Testis (tissue), 3 donors: ENCODE data around the gene RCOR2. TPM values are rescaled to one million over a fixed set of nuclear protein-coding genes. Genes with fewer than 3 reads are reported as not detected.
A peak's percentile ranks its signal among the peaks of the same experiment; 100 is the strongest.

Experiments
- DNase-seq: peaks from one replicate; pipeline ENCODE4 v3.0.0-alpha.2; 2019
- H3K27ac ChIP-seq, 2 donors: fragments of 200-600 bp; sonication (generic); one replicate each; pipeline ENCODE4 v1.5.1; 2019
- H3K27me3 ChIP-seq: fragments of 200-600 bp; sonication (generic); one replicate; pipeline ENCODE4 v1.5.1; 2019
- H3K36me3 ChIP-seq: fragments of 200-600 bp; sonication (generic); one replicate; pipeline ENCODE4 v1.5.1; 2017; ENCODE audit warnings: low read depth; ENCODE audit errors: missing control alignments
- H3K4me1 ChIP-seq: fragments of 200-600 bp; sonication (generic); one replicate; pipeline ENCODE4 v1.5.1; 2019
- H3K4me3 ChIP-seq, 2 donors: fragments of 200-600 bp; sonication (generic); one replicate each; pipeline ENCODE4 v1.5.1; 2017 to 2019
- H3K9me3 ChIP-seq: fragments of 200-600 bp; sonication (generic); one replicate; pipeline ENCODE4 v1.5.1; 2017
- CTCF ChIP-seq, 3 experiments: fragments of 450-650 bp in 2 of 3; fragments of 200-600 bp in 1 of 3; sonication (generic) in 1 of 3; IDR thresholded peaks; one replicate each; pipeline ENCODE4 v1.5.1; 2016 to 2019; ENCODE audit warnings: antibody characterized with exemption in 3 of 3, mild to moderate bottlenecking in 2 of 3, moderate library complexity in 1 of 3
- POLR2A ChIP-seq: fragments of 450-650 bp; IDR thresholded peaks from one replicate; pipeline ENCODE4 v1.6.1; 2017; ENCODE audit warnings: antibody characterized with exemption, mild to moderate bottlenecking, moderate library complexity
- WGBS, 2 donors: methylation state at CpG; one replicate each; pipeline ENCODE4 v1.1.5; 2018; 5-methylcytosine and 5-hydroxymethylcytosine counted together
- intact Hi-C: fragments of 100-400 bp; cut with DNase I; formaldehyde crosslinking; loops from one replicate; pipeline ENCODE4 v1.15.1; 2023; ENCODE audit warnings: low total_unique reads
- polyA plus RNA-seq: library from polyadenylated mRNA; stranded (reverse); fragments of 350-450 nt; fragmentation: Illumina TruSeq; extraction: RNeasy Lipid Tissue Mini Kit (QIAGEN cat#74804); gene quantifications from one replicate; pipeline ENCODE4 v1.2.3, GENCODE V29; 2014; ENCODE audit warnings: low read depth, low replicate concordance; ENCODE audit not compliant: insufficient read depth
- total RNA-seq, 2 donors: library from RNA; depleted of rRNA; stranded (reverse); fragments of >200 nt; gene quantifications; one replicate each; pipeline ENCODE4 v1.2.3, GENCODE V29; 2016

Gene RCOR2
- total and polyA plus RNA-seq, 3 donors from 2014 or later, result 3.9 to 7.9 (median 6.3) TPM

GRCh38 chr11:63908631-63909401, 8.1 kb downstream of the RCOR2 start:
- intact Hi-C loops, result no loop called here
- peak; percentile 64 for DNase-seq

GRCh38 chr11:63907808-63908530, 9.0 kb downstream of the RCOR2 start:
- Histone ChIP-seq H3K27ac (peak overlapping the region; percentile 36 to 52), H3K9me3 (no peaks in the 10 kb centered on the region)

More at GRCh38 chr11:63908631-63909401, 8.1 kb downstream of the RCOR2 start:
- H3K4me3 ChIP-seq, result peak overlapping the region in 1 of 2 donors; percentile 5
- no peaks in the 10 kb centered on the region for H3K27me3 ChIP-seq
- H3K9me3 ChIP-seq, result no peaks in the 10 kb centered on the region
- TF ChIP-seq POLR2A (no peak), CTCF (IDR thresholded peaks at IDR 0.05) (no peak)
- peaks cover 41% of the 10 kb centered on the region for H3K4me1 ChIP-seq
- peak overlapping the region; percentile 36 to 52 for H3K27ac ChIP-seq
- 41 to 43% methylated on average over 41 to 46 of the region's 46 CpGs for WGBS, 2 donors
- no peaks in the 10 kb centered on the region for H3K36me3 ChIP-seq

GRCh38 chr11:63907063-63907462, 9.9 kb downstream of the RCOR2 start:
- DNase-seq, result no peak
- 75 to 89% methylated on average over 6 of the region's 6 CpGs for WGBS, 2 donors
- intact Hi-C loops, result no loop called here
- Histone ChIP-seq H3K36me3 (no peaks in the 10 kb centered on the region), H3K4me1 (peaks cover 41% of the 10 kb centered on the region), H3K4me3 (no peak overlapping the region), H3K27me3 (no peaks in the 10 kb centered on the region), H3K27ac (peak overlapping the region in 1 of 2 donors; percentile 52), H3K9me3 (no peaks in the 10 kb centered on the region)
- TF ChIP-seq CTCF (IDR thresholded peaks at IDR 0.05) (no peak), POLR2A (no peak)

More at GRCh38 chr11:63907808-63908530, 9.0 kb downstream of the RCOR2 start:
- intact Hi-C loops, result no loop called here
- Histone ChIP-seq H3K4me1 (peaks cover 41% of the 10 kb centered on the region), H3K36me3 (no peaks in the 10 kb centered on the region), H3K27me3 (no peaks in the 10 kb centered on the region), H3K4me3 (no peak overlapping the region)
- TF ChIP-seq CTCF (IDR thresholded peaks at IDR 0.05), result no peak
- no peak for TF ChIP-seq POLR2A
- DNase-seq, result peak; percentile 85
- 55 to 58% methylated on average over 18 to 20 of the region's 21 CpGs for WGBS, 2 donors

- Histone ChIP-seq H3K27ac (no peak overlapping the region), H3K4me3 (no peak overlapping the region), H3K9me3 (no peaks in the 10 kb centered on the region), H3K4me1 (peaks cover 41% of the 10 kb centered on the region), H3K27me3 (no peaks in the 10 kb centered on the region), H3K36me3 (no peaks in the 10 kb centered on the region)
- TF ChIP-seq POLR2A (no peak), CTCF (IDR thresholded peaks at IDR 0.05) (peak in 1 of 3 experiments; percentile 12)
- WGBS, 2 donors, result 90 to 93% methylated on average over 7 of the region's 7 CpGs
- intact Hi-C loops, result no loop called here
- DNase-seq, result no peak
Observed at GRCh38 chr11:63906585-63906984, 10.4 kb downstream of the RCOR2 start.
